Keratinocyte (primary cell): ENCODE data around the gene RASAL3. TPM values are rescaled to one million over a fixed set of nuclear protein-coding genes. Genes with fewer than 3 reads are reported as not detected.

Experiments
- DNase-seq: peaks from one replicate; pipeline ENCODE4 v3.0.0-alpha.2; 2011; ENCODE audit warnings: low read depth, missing footprints, low spot score
- FAIRE-seq: peaks from 2 replicates; lab custom pipeline; 2011; peaks lifted over from hg19 to GRCh38; lab: Jason Lieb, UNC
- H2AFZ ChIP-seq: 2 replicates; pipeline ENCODE4 v1.6.0; 2012; ENCODE audit warnings: low read length, control low read depth, inconsistent platforms; ENCODE audit not compliant: control insufficient read depth
- H3K27ac ChIP-seq: 2 replicates; pipeline ENCODE4 v1.5.1; 2011; ENCODE audit warnings: low read length; ENCODE audit not compliant: control insufficient read depth, insufficient read depth
- H3K27me3 ChIP-seq: 3 replicates; pipeline ENCODE4 v1.6.0; 2011; ENCODE audit warnings: low read length; ENCODE audit not compliant: control insufficient read depth, insufficient read depth; ENCODE audit errors: extremely low read depth
- H3K36me3 ChIP-seq, 2 experiments: 2 replicates in 1 of 2; 3 replicates in 1 of 2; pipeline ENCODE4 v1.5.1; 2011; ENCODE audit warnings: low read length in 2 of 2, mild to moderate bottlenecking in 1 of 2; ENCODE audit not compliant: control insufficient read depth in 2 of 2, insufficient read depth in 2 of 2; ENCODE audit errors: extremely low read depth in 1 of 2
- H3K4me1 ChIP-seq: 3 replicates; pipeline ENCODE4 v1.5.1; 2011; ENCODE audit warnings: low read length; ENCODE audit not compliant: control insufficient read depth, insufficient read depth; ENCODE audit errors: extremely low read depth
- H3K4me2 ChIP-seq: 3 replicates; pipeline ENCODE4 v1.6.0; 2011; ENCODE audit warnings: low read depth, low read length; ENCODE audit not compliant: control insufficient read depth, insufficient read depth; ENCODE audit errors: extremely low read depth
- H3K4me3 ChIP-seq, 3 experiments: fragments of 200-600 bp in 1 of 3; sonication (generic) in 1 of 3; 2 replicates in 2 of 3; 3 replicates in 1 of 3; pipeline ENCODE4 v1.5.1; 2011 to 2016; ENCODE audit warnings: low read length in 3 of 3, mild to moderate bottlenecking in 3 of 3, control low read depth in 2 of 3, inconsistent platforms in 1 of 3, low read depth in 1 of 3, mixed read lengths in 1 of 3, mixed run types in 1 of 3, moderate library complexity in 1 of 3; ENCODE audit not compliant: control insufficient read depth in 2 of 3, insufficient read depth in 2 of 3; ENCODE audit errors: extremely low read depth in 1 of 3
- H3K79me2 ChIP-seq: 2 replicates; pipeline ENCODE4 v1.6.0; 2012; ENCODE audit warnings: low read length; ENCODE audit not compliant: control insufficient read depth, insufficient read depth
- H3K9ac ChIP-seq: 3 replicates; pipeline ENCODE4 v1.6.0; 2011; ENCODE audit warnings: low read length; ENCODE audit not compliant: control insufficient read depth, insufficient read depth; ENCODE audit errors: extremely low read depth
- H3K9me1 ChIP-seq: 3 replicates; pipeline ENCODE4 v1.6.0; 2011; ENCODE audit warnings: low read length; ENCODE audit not compliant: control insufficient read depth, insufficient read depth; ENCODE audit errors: extremely low read depth
- H3K9me3 ChIP-seq: 2 replicates; pipeline ENCODE4 v1.5.1; 2012; ENCODE audit warnings: low read depth, low read length; ENCODE audit not compliant: control insufficient read depth
- H4K20me1 ChIP-seq: 3 replicates; pipeline ENCODE4 v1.6.0; 2011; ENCODE audit warnings: low read length; ENCODE audit not compliant: control insufficient read depth, insufficient read depth; ENCODE audit errors: extremely low read depth
- CTCF ChIP-seq, 3 experiments: IDR thresholded peaks in 1 of 3; conservative IDR thresholded peaks in 1 of 3; optimal IDR thresholded peaks in 1 of 3; 2 replicates in 2 of 3; 3 replicates in 1 of 3; pipeline versions ENCODE3 to v1.5.1; 2011; ENCODE audit warnings: low read length in 3 of 3, mild to moderate bottlenecking in 3 of 3, moderate library complexity in 2 of 3, control low read depth in 1 of 3, inconsistent platforms in 1 of 3; ENCODE audit not compliant: insufficient read depth in 2 of 3; ENCODE audit errors: extremely low read depth in 1 of 3
- EZH2 ChIP-seq: IDR thresholded peaks from one replicate; pipeline ENCODE4 v1.6.1; 2012; ENCODE audit warnings: inconsistent platforms, mild to moderate bottlenecking, low read length, moderate library complexity
- dilution Hi-C: fragments of 300-500 bp; cut with MboI; formaldehyde crosslinking; loops from one replicate; pipeline ENCODE4 v1.7.0; 2020; ENCODE audit warnings: low sequenced_read_pairs; ENCODE audit not compliant: extremely low pct_ligation_motif_present
- polyA plus RNA-seq, 5 experiments: library from polyadenylated mRNA; depleted of rRNA in 3 of 5; stranded (reverse) in 3 of 5; stranded (forward) in 1 of 5; unstranded in 1 of 5; fragments of >200 nt; gene quantifications; 1 replicate in 1 of 5; 2 replicates in 3 of 5; 3 replicates in 1 of 5; pipeline versions ENCODE4 v1.2.1 to v1.2.3, GENCODE V29; 2011 to 2012; ENCODE audit warnings: missing spikeins in 2 of 5, low read depth in 1 of 5, low replicate concordance in 1 of 5

RASAL3 gene
- polyA plus RNA-seq, 1 donor (not counting 4 experiments of a cell fraction or from before 2014, with no cell fraction given), result not detected

- TF ChIP-seq CTCF (optimal IDR thresholded peaks at IDR 0.05 in 1 of 3, IDR thresholded peaks at IDR 0.05 in 1 of 3, conservative IDR thresholded peaks at IDR 0.05 in 1 of 3; ENCODE audit: extremely low read depth in 1 of 3, insufficient read depth in 2 of 3, low read length in 3 of 3) (no peak), EZH2 (no peak)
- no peak overlapping the region for H3K27ac ChIP-seq
- peaks cover 18% of the 10 kb centered on the region for H3K27me3 ChIP-seq
- H4K20me1 ChIP-seq, result no peaks in the 10 kb centered on the region
- H3K9me1 ChIP-seq, result no peaks in the 10 kb centered on the region
- no peaks in the 10 kb centered on the region for H3K79me2 ChIP-seq
- DNase-seq, result no peak
- H3K4me3 ChIP-seq, result no peak overlapping the region
- dilution Hi-C loops, result no loop called here
- H3K36me3 ChIP-seq, result no peaks in the 10 kb centered on the region
- H2AFZ ChIP-seq, result no peak overlapping the region
- no peak overlapping the region for H3K4me2 ChIP-seq
- no peak for FAIRE-seq
- no peaks in the 10 kb centered on the region for H3K4me1 ChIP-seq
- H3K9ac ChIP-seq, result no peak overlapping the region
- no peaks in the 10 kb centered on the region for H3K9me3 ChIP-seq
These were observed 7.3 kb upstream of the RASAL3 start for GRCh38 chr19:15471639-15472101.

GRCh38 chr19:15469513-15470297, 5.4 kb upstream of the RASAL3 start:
- H3K36me3 ChIP-seq, result no peaks in the 10 kb centered on the region
- no peak overlapping the region for H3K9ac ChIP-seq
- no peak for TF ChIP-seq CTCF (optimal IDR thresholded peaks at IDR 0.05 in 1 of 3, IDR thresholded peaks at IDR 0.05 in 1 of 3, conservative IDR thresholded peaks at IDR 0.05 in 1 of 3; ENCODE audit: extremely low read depth in 1 of 3, insufficient read depth in 2 of 3, low read length in 3 of 3)
- peak; percentile 67 for TF ChIP-seq EZH2
- H3K27me3 ChIP-seq, result peaks cover 18% of the 10 kb centered on the region
- H3K79me2 ChIP-seq, result no peaks in the 10 kb centered on the region
- H3K9me3 ChIP-seq, result no peaks in the 10 kb centered on the region
- no peak overlapping the region for H2AFZ ChIP-seq
- no peak for FAIRE-seq
- no peaks in the 10 kb centered on the region for H3K9me1 ChIP-seq
- H3K4me1 ChIP-seq, result no peaks in the 10 kb centered on the region
- dilution Hi-C loops, result no loop called here
- H3K27ac ChIP-seq, result no peak overlapping the region
- H4K20me1 ChIP-seq, result no peaks in the 10 kb centered on the region
- DNase-seq, result no peak
- no peak overlapping the region for H3K4me3 ChIP-seq
- no peak overlapping the region for H3K4me2 ChIP-seq
